DOHH2 (cell line): ENCODE measurements around the gene LYPD6B.

Source experiments
- CTCF ChIP-seq: fragments of 200-600 bp; sonication (generic); IDR thresholded peaks from one replicate; pipeline ENCODE4 v1.5.1; 2014; ENCODE audit warnings: antibody characterized with exemption, mild to moderate bottlenecking, low read depth, low read length; ENCODE audit not compliant: poor library complexity, severe bottlenecking
- EZH2phosphoT487 ChIP-seq: fragments of 200-600 bp; sonication (generic); IDR thresholded peaks from 2 replicates; pipeline ENCODE4 v1.6.1; 2017; ENCODE audit warnings: borderline replicate concordance, mild to moderate bottlenecking, antibody characterized with exemption, low read length, moderate library complexity, mixed read lengths

- TF ChIP-seq CTCF (no peak), EZH2phosphoT487 (no peak)
Observed at GRCh38 chr2:149070681-149071320, 32.3 kb downstream of the LYPD6B start.
